Mesendoderm (in vitro differentiated cells): ENCODE measurements around the gene SH3BP1.

Experiments used
- DNase-seq: peaks from one replicate; pipeline ENCODE4 v3.0.0; 2013
- H2AK5ac ChIP-seq: 2 replicates; pipeline ENCODE4 v1.6.1; 2013; ENCODE audit warnings: low read length, inconsistent platforms
- H2BK120ac ChIP-seq: 2 replicates; pipeline ENCODE4 v1.6.1; 2013; ENCODE audit warnings: low read depth, mild to moderate bottlenecking, low read length, moderate library complexity, mixed read lengths
- H2BK15ac ChIP-seq: replicated peaks from 2 replicates; pipeline ENCODE4 v1.6.1; 2013; ENCODE audit warnings: low read depth, mild to moderate bottlenecking, moderate library complexity
- H2BK5ac ChIP-seq: 2 replicates; pipeline ENCODE4 v1.6.1; 2013; ENCODE audit warnings: low read length, inconsistent platforms
- H3K18ac ChIP-seq: 2 replicates; pipeline ENCODE4 v1.6.1; 2013; ENCODE audit warnings: mild to moderate bottlenecking, low read length, mixed read lengths
- H3K23ac ChIP-seq: one replicate; pipeline ENCODE4 v1.6.1; 2013; ENCODE audit warnings: low read length
- H3K27ac ChIP-seq: 2 replicates; pipeline ENCODE4 v1.5.1; 2013; ENCODE audit warnings: low read depth, mild to moderate bottlenecking, inconsistent platforms, low read length, moderate library complexity
- H3K27me3 ChIP-seq: 2 replicates; pipeline ENCODE4 v1.6.1; 2013; ENCODE audit warnings: low read length, control low read depth, mild to moderate bottlenecking, inconsistent platforms; ENCODE audit not compliant: insufficient read depth, poor library complexity
- H3K36me3 ChIP-seq: 2 replicates; pipeline ENCODE4 v1.6.1; 2013; ENCODE audit warnings: low read length, inconsistent platforms; ENCODE audit not compliant: control insufficient read depth, insufficient read depth
- H3K4ac ChIP-seq: one replicate; pipeline ENCODE4 v1.6.1; 2013; ENCODE audit warnings: low read depth, mild to moderate bottlenecking, low read length, moderate library complexity
- H3K4me1 ChIP-seq: 2 replicates; pipeline ENCODE4 v1.6.1; 2013; ENCODE audit warnings: low read depth, low read length, inconsistent platforms; ENCODE audit not compliant: control insufficient read depth
- H3K4me2 ChIP-seq: 2 replicates; pipeline ENCODE4 v1.6.1; 2013; ENCODE audit warnings: low read length
- H3K4me3 ChIP-seq: 2 replicates; pipeline ENCODE4 v1.5.1; 2013; ENCODE audit warnings: mild to moderate bottlenecking, low read length
- H3K56ac ChIP-seq: one replicate; pipeline ENCODE4 v1.6.1; 2013; ENCODE audit warnings: low read length
- H3K79me1 ChIP-seq: 2 replicates; pipeline ENCODE4 v1.6.1; 2013; ENCODE audit warnings: low read length, inconsistent platforms
- H3K79me2 ChIP-seq: 2 replicates; pipeline ENCODE4 v1.6.1; 2013; ENCODE audit warnings: mild to moderate bottlenecking, low read length; ENCODE audit not compliant: control insufficient read depth, insufficient read depth
- H3K9ac ChIP-seq: 2 replicates; pipeline ENCODE4 v1.6.1; 2013; ENCODE audit warnings: low read length, inconsistent platforms
- H4K5ac ChIP-seq: one replicate; pipeline ENCODE4 v1.6.1; 2013; ENCODE audit warnings: low read length
- H4K8ac ChIP-seq: one replicate; pipeline ENCODE4 v1.6.1; 2013; ENCODE audit warnings: low read depth, mild to moderate bottlenecking, control low read depth, low read length, moderate library complexity
- WGBS: extraction: QIAGEN DNeasy Blood & Tissue Kit; methylation state at CpG from one replicate; pipeline ENCODE4 v1.1.7; 2013; ENCODE audit warnings: low lambda C conversion rate, missing lambda C conversion rate; ENCODE audit not compliant: insufficient coverage; ENCODE audit errors: extremely low coverage; 5-methylcytosine and 5-hydroxymethylcytosine counted together

The SH3BP1 gene

GRCh38 chr22:37628830-37629229 is 10.6 kb upstream of the SH3BP1 start:
- DNase-seq: no peak
- no peak overlapping the region for H3K18ac ChIP-seq
- H4K5ac ChIP-seq: no peak overlapping the region
- H3K56ac ChIP-seq: no peak overlapping the region
- no peaks in the 10 kb centered on the region for H3K79me2 ChIP-seq
- no CpG with 5 or more reads among the region's 8 CpGs for WGBS
- no peak overlapping the region for H2BK15ac ChIP-seq
- no peak overlapping the region for H2BK5ac ChIP-seq
- no peak overlapping the region for H3K23ac ChIP-seq
- H3K4me1 ChIP-seq: peaks cover 5% of the 10 kb centered on the region
- no peak overlapping the region for H3K4me3 ChIP-seq
- no peak overlapping the region for H3K4me2 ChIP-seq
- H3K4ac ChIP-seq: no peak overlapping the region
- H3K9ac ChIP-seq: no peak overlapping the region
- H3K27ac ChIP-seq: no peak overlapping the region
- no peaks in the 10 kb centered on the region for H3K79me1 ChIP-seq
- no peak overlapping the region for H4K8ac ChIP-seq
- H3K27me3 ChIP-seq: no peaks in the 10 kb centered on the region
- H2BK120ac ChIP-seq: no peak overlapping the region
- H2AK5ac ChIP-seq: no peak overlapping the region
- H3K36me3 ChIP-seq: no peaks in the 10 kb centered on the region

- Histone ChIP-seq H3K56ac (no peak overlapping the region), H4K5ac (no peak overlapping the region), H3K18ac (no peak overlapping the region), H3K79me2 (no peaks in the 10 kb centered on the region), H2AK5ac (no peak overlapping the region), H3K9ac (no peak overlapping the region), H3K4me1 (peaks cover 11% of the 10 kb centered on the region), H4K8ac (no peak overlapping the region), H3K4ac (no peak overlapping the region), H2BK120ac (no peak overlapping the region), H3K79me1 (no peaks in the 10 kb centered on the region), H3K27me3 (no peaks in the 10 kb centered on the region), H3K4me3 (no peak overlapping the region), H2BK15ac (no peak overlapping the region), H3K36me3 (no peaks in the 10 kb centered on the region), H3K4me2 (no peak overlapping the region), H2BK5ac (no peak overlapping the region), H3K27ac (no peak overlapping the region), H3K23ac (no peak overlapping the region)
- no peak for DNase-seq
- no CpG with 5 or more reads among the region's 10 CpGs for WGBS
These were observed 9.5 kb upstream of the SH3BP1 start for GRCh38 chr22:37629928-37630327.

GRCh38 chr22:37630839-37631435 is 8.5 kb upstream of the SH3BP1 start:
- H4K5ac ChIP-seq: no peak overlapping the region
- H3K36me3 ChIP-seq: no peaks in the 10 kb centered on the region
- H3K79me1 ChIP-seq: no peaks in the 10 kb centered on the region
- no peak overlapping the region for H3K4me2 ChIP-seq
- H3K27ac ChIP-seq: no peak overlapping the region
- H3K4ac ChIP-seq: no peak overlapping the region
- no peak overlapping the region for H3K9ac ChIP-seq
- no peak overlapping the region for H3K4me3 ChIP-seq
- no peak overlapping the region for H4K8ac ChIP-seq
- H2BK15ac ChIP-seq: no peak overlapping the region
- H3K18ac ChIP-seq: no peak overlapping the region
- H3K23ac ChIP-seq: no peak overlapping the region
- DNase-seq: no peak
- no peak overlapping the region for H2BK120ac ChIP-seq
- WGBS: no CpG with 5 or more reads among the region's 9 CpGs
- H2BK5ac ChIP-seq: no peak overlapping the region
- H3K27me3 ChIP-seq: no peaks in the 10 kb centered on the region
- no peaks in the 10 kb centered on the region for H3K79me2 ChIP-seq
- peaks cover 11% of the 10 kb centered on the region for H3K4me1 ChIP-seq
- no peak overlapping the region for H2AK5ac ChIP-seq
- H3K56ac ChIP-seq: no peak overlapping the region

GRCh38 chr22:37631448-37632173 is 7.9 kb upstream of the SH3BP1 start:
- H4K5ac ChIP-seq: no peak overlapping the region
- no peak overlapping the region for H3K4me2 ChIP-seq
- H2BK5ac ChIP-seq: no peak overlapping the region
- no peaks in the 10 kb centered on the region for H3K79me1 ChIP-seq
- no peak overlapping the region for H3K4ac ChIP-seq
- no peak for DNase-seq
- no peak overlapping the region for H3K23ac ChIP-seq
- H2BK15ac ChIP-seq: no peak overlapping the region
- H2BK120ac ChIP-seq: no peak overlapping the region
- no peaks in the 10 kb centered on the region for H3K79me2 ChIP-seq
- no CpG with 5 or more reads among the region's 19 CpGs for WGBS
- H3K4me3 ChIP-seq: no peak overlapping the region
- no peak overlapping the region for H2AK5ac ChIP-seq
- H3K36me3 ChIP-seq: no peaks in the 10 kb centered on the region
- H3K4me1 ChIP-seq: peaks cover 11% of the 10 kb centered on the region
- no peak overlapping the region for H4K8ac ChIP-seq
- H3K18ac ChIP-seq: no peak overlapping the region
- H3K27me3 ChIP-seq: no peaks in the 10 kb centered on the region
- no peak overlapping the region for H3K27ac ChIP-seq
- H3K56ac ChIP-seq: no peak overlapping the region
- H3K9ac ChIP-seq: no peak overlapping the region

GRCh38 chr22:37632174-37633088 is 7.0 kb upstream of the SH3BP1 start:
- H2BK120ac ChIP-seq: no peak overlapping the region
- H3K36me3 ChIP-seq: no peaks in the 10 kb centered on the region
- no peaks in the 10 kb centered on the region for H3K27me3 ChIP-seq
- H2BK15ac ChIP-seq: no peak overlapping the region
- H3K79me1 ChIP-seq: no peaks in the 10 kb centered on the region
- no peak overlapping the region for H3K4ac ChIP-seq
- H4K8ac ChIP-seq: no peak overlapping the region
- H2BK5ac ChIP-seq: no peak overlapping the region
- peaks cover 11% of the 10 kb centered on the region for H3K4me1 ChIP-seq
- no peak overlapping the region for H3K18ac ChIP-seq
- no peaks in the 10 kb centered on the region for H3K79me2 ChIP-seq
- H3K27ac ChIP-seq: no peak overlapping the region
- H3K56ac ChIP-seq: peak overlapping the region; percentile 86
- no peak overlapping the region for H2AK5ac ChIP-seq
- H3K4me2 ChIP-seq: no peak overlapping the region
- H3K23ac ChIP-seq: no peak overlapping the region
- H3K9ac ChIP-seq: no peak overlapping the region
- no peak for DNase-seq
- no CpG with 5 or more reads among the region's 14 CpGs for WGBS
- no peak overlapping the region for H4K5ac ChIP-seq
- no peak overlapping the region for H3K4me3 ChIP-seq
